ENCODE data around the gene C6orf132.

Gene C6orf132

GRCh38 chr6:42078386-42078785, 64.0 kb downstream of the C6orf132 start:
- DNase-seq: peak in 1 of 56 donors; percentile 2

- peak in 40 of 56 donors; percentile 1 to 84 (median 34) for DNase-seq
Observed at GRCh38 chr6:42075159-42075838, 67.1 kb downstream of the C6orf132 start.

GRCh38 chr6:42073287-42073686, 69.1 kb downstream of the C6orf132 start:
- DNase-seq: no peak

- DNase-seq: no peak
Observed at GRCh38 chr6:42071881-42072583, 70.4 kb downstream of the C6orf132 start.

GRCh38 chr6:42068872-42069522, 73.4 kb downstream of the C6orf132 start:
- DNase-seq: no peak

- no peak for DNase-seq
Observed at GRCh38 chr6:42068173-42068572, 74.2 kb downstream of the C6orf132 start.

- peak in 3 of 56 donors; percentile 12 to 23 (median 12) for DNase-seq
Observed at GRCh38 chr6:42066156-42066675, 76.2 kb downstream of the C6orf132 start.

GRCh38 chr6:42059743-42060142, 82.7 kb downstream of the C6orf132 start:
- no peak for DNase-seq

- no peak for DNase-seq
Observed at GRCh38 chr6:42053601-42054000, 88.8 kb downstream of the C6orf132 start.

GRCh38 chr6:42051268-42051653, 91.2 kb downstream of the C6orf132 start:
- DNase-seq: no peak

Measured in nucleus accumbens (tissue), 56 donors.